Astrocyte of the cerebellum (primary cell): ENCODE measurements around the gene DMAC2L.
"Not testable (repeated sequence)": the region's sequence is repeated elsewhere in the genome, so short reads cannot be mapped to it uniquely, and the experiment has no call there.

Experiments used
- DNase-seq: peaks from one replicate; pipeline ENCODE4 v3.0.0-alpha.2; 2011; ENCODE audit warnings: low read depth
- H3K4me3 ChIP-seq: 2 replicates; pipeline ENCODE4 v1.5.1; 2011; ENCODE audit warnings: mild to moderate bottlenecking, low read depth, low read length, moderate library complexity
- in situ Hi-C: cut with HindIII; loops from 2 replicates; pipeline ENCODE4 v1.10.0; 2017; ENCODE audit warnings: low sequenced_read_pairs
- TF ChIP-seq, protein P1 (sequence below): IDR thresholded peaks from 2 replicates; pipeline ENCODE4 v1.5.1; 2012; ENCODE audit warnings: low read length, low read depth, moderate library complexity, mild to moderate bottlenecking; ENCODE audit errors: missing control alignments

DMAC2L gene

DNA sequence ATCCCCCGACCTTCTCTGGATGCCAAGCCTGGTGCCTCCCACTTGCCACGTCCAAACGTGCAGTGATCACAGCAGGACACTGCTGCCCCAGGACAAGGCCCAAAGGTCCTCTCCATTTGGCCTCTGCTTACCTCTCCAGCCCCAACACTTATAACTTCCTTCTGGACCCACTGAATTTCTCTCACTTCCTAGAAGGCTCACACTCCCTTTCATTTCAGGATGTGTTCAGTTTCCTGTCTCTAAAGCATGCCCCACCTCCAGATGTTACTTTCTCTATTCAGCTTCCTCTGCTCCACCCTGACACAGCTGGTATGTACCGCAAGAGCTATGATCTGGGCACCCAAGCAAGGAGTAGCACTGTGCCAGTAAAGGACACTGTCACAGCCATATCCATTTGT, 51.6 kb downstream of the DMAC2L start:
- DNase-seq, result no peak
- no peak overlapping the region for H3K4me3 ChIP-seq
- in situ Hi-C loops, result no loop called here
- TF ChIP-seq, protein P1, sequence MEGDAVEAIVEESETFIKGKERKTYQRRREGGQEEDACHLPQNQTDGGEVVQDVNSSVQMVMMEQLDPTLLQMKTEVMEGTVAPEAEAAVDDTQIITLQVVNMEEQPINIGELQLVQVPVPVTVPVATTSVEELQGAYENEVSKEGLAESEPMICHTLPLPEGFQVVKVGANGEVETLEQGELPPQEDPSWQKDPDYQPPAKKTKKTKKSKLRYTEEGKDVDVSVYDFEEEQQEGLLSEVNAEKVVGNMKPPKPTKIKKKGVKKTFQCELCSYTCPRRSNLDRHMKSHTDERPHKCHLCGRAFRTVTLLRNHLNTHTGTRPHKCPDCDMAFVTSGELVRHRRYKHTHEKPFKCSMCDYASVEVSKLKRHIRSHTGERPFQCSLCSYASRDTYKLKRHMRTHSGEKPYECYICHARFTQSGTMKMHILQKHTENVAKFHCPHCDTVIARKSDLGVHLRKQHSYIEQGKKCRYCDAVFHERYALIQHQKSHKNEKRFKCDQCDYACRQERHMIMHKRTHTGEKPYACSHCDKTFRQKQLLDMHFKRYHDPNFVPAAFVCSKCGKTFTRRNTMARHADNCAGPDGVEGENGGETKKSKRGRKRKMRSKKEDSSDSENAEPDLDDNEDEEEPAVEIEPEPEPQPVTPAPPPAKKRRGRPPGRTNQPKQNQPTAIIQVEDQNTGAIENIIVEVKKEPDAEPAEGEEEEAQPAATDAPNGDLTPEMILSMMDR, result no peak

DNA sequence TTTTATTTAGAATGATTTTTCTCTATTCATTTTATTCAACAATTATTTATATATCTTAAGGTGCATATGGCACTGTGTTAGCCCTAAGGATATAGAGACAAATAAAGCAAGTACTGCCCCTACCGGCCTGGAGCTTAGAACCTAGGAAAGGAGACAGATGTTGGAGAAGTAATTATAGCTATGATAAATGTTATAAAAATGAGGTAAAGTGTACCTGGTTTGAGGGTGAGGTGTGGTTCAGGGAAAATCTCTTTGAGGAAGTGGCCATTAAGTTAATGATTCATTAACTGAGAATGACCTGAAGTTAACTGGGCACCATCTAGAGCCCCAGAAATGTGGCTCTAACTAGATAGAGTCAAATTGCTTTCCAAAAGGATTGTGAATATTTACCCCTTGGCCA, 52.7 kb downstream of the DMAC2L start:
- in situ Hi-C loops, result no loop called here
- no peak for DNase-seq
- TF ChIP-seq, protein P1, result no peak
- no peak overlapping the region for H3K4me3 ChIP-seq

DNA sequence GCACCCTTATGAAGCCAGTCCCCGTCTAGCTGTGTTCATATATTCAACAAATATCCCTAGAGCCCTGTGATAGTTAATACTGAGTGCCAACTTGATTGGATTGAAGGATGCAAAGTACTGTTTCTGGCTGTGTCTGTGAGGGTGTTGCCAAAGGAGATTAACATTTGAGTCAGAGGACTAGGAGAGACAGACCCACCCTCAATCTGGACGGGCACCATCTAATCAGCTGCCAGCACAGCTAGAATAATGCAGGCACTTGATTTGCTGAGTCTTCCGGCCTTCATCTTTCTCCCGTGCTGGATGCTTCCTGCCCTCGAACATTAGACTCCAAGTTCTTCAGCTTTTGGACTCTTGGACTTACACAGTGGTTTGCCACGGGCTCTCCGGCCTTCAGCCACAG, 53.4 kb downstream of the DMAC2L start:
- DNase-seq, H3K4me3 ChIP-seq, in situ Hi-C loops: not testable (repeated sequence)

DNA sequence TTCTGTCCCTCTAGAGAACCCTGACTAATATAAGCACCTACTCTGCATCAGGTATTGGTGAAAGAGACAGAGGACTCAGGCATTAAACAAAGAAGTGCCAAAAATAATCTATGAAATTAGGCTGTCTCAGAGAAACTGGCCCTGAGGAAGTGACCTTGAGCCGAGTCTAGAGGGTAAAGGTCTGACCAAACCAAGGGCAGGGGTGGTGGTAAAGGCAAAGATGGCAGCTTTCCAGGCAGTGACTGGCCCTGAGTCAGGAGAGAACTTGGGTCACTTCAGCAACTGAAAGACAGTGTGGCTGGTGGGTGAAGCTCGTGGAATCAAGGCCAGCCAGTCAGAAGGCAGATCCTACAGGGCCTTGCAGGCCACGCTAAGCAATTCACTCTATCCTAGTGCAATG, 54.0 kb downstream of the DMAC2L start:
- TF ChIP-seq, protein P1, result no peak
- in situ Hi-C loops, result no loop called here
- no peak for DNase-seq
- no peak overlapping the region for H3K4me3 ChIP-seq

DNA sequence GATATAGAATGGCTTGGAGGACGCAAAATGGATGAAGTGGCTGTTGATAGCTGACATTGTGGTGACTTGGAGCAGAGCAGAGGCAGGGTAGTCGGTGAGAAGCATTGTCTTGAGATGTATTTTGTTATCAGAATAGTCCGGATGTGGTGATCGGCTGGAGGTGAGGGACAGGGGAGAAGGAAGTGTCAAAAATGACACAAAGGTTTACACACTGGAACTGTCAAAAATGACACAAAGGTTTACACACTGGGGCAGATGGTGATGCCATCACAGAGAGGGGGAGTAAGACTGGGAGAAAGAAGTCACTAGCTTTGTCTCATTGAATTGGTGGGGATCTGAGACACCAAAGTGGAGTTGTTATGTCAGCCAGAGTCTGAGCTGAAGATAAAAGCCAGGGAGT, 54.5 kb downstream of the DMAC2L start:
- no peak for DNase-seq
- TF ChIP-seq, protein P1, result no peak
- in situ Hi-C loops, result no loop called here
- H3K4me3 ChIP-seq, result no peak overlapping the region

DNA sequence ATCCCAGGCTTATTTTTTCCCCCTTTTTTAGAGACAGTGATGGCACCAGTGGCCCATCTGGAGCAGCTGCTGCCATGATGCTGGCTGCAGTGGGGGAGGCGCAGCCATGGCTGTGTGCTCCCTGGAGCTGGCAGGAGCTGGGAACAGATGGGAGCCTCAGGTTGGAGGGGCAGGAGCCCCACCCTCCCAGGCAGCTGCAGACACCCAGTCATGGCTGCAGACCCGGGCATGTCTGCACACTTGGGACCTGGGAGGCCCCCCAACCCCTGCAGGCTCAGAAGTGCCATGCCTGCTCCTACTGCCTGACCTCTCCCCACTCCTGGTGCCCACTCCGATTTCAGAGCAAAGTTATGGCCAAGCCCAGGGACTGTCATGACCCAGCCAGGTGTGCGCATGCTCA, 59.4 kb downstream of the DMAC2L start:
- TF ChIP-seq, protein P1, result no peak

DNA sequence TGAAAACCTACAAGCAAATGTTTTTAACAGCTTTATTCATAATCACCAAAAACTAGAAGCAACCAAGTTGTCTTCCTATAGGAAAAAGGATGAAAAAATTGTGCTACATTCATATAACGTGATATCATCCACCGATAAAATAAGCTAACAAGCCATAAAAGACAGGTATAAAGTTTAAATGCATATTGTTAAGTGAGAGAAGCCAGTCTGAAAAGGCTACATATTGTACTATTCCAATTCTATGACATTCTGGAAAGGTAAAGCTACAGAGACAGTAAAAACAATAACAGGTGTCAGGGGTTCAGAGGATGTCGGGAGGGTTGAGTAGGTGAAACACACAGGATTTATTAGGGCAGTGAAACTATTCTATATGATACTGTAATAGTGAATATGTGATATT, 61.8 kb downstream of the DMAC2L start:
- in situ Hi-C loops, result no loop called here
- TF ChIP-seq, protein P1, result no peak
- no peak overlapping the region for H3K4me3 ChIP-seq
- DNase-seq, result no peak

More for the DNA sequence above, 59.4 kb downstream of the DMAC2L start:
- no peak for DNase-seq
- in situ Hi-C loops, result no loop called here
- H3K4me3 ChIP-seq, result no peak overlapping the region
